ENCODE results near the gene PSENEN. TPM values are rescaled to one million over a fixed set of nuclear protein-coding genes. Genes with fewer than 3 reads are reported as not detected.

The PSENEN gene
- total and polyA plus RNA-seq, 9 of the 15 experiments (the other 6 are each of a cell fraction or from before 2014, with no cell fraction given): 34.5 to 299 (median 61.1) TPM

GRCh38 chr19:35716801-35717664, 28.4 kb upstream of the PSENEN start (continued):
- TF ChIP-seq PTBP1 (IDR thresholded peaks at IDR 0.05; ENCODE audit: low read depth, low read length) (no peak), ZBTB1 (CRISPR knock-in tag; IDR thresholded peaks at IDR 0.05; ENCODE audit: borderline replicate concordance, low read depth) (no peak), USF2 (CRISPR knock-in tag; IDR thresholded peaks at IDR 0.05) (0 out of 2 replicates have a peak, but pooled peaks have one; percentile 12), ZC3H8 (IDR thresholded peaks at IDR 0.05) (no peak), KLF1 (tag; IDR thresholded peaks at IDR 0.05) (peak; percentile 17; the same call in 1 of the 2 replicates), NFIX (CRISPR knock-in tag; IDR thresholded peaks at IDR 0.05; ENCODE audit: low read depth) (no peak), DEAF1 (CRISPR knock-in tag; IDR thresholded peaks at IDR 0.05) (peak; percentile 92), DACH1 (IDR thresholded peaks at IDR 0.05; ENCODE audit: partially characterized antibody) (no peak), ZBTB5 (IDR thresholded peaks at IDR 0.05) (no peak), ZNF644 (tag; IDR thresholded peaks at IDR 0.05; ENCODE audit: low read depth) (peak; percentile 93), GABPB1 (CRISPR knock-in tag; IDR thresholded peaks at IDR 0.05) (peak; percentile 58), ZNF717 (CRISPR knock-in tag; IDR thresholded peaks at IDR 0.05) (no peak), NEUROD1 (IDR thresholded peaks at IDR 0.05; ENCODE audit: borderline replicate concordance, low read depth, low read length, partially characterized antibody) (peak; percentile 11), SFPQ (IDR thresholded peaks at IDR 0.05; ENCODE audit: low read depth, low read length) (no peak), THRA (IDR thresholded peaks at IDR 0.05) (no peak), ATF7 (IDR thresholded peaks at IDR 0.05) (peak; percentile 21; the same call in 1 of the 2 replicates), DIDO1 (tag; IDR thresholded peaks at IDR 0.05; ENCODE audit: low read depth) (no peak), RBM22 (IDR thresholded peaks at IDR 0.05; ENCODE audit: low read depth, low read length, poor library complexity, severe bottlenecking) (no peak), CREBBP (IDR thresholded peaks at IDR 0.05; ENCODE audit: low read depth, low read length) (no peak), TCF7 (IDR thresholded peaks at IDR 0.05; ENCODE audit: borderline replicate concordance) (peak; percentile 26; the same call in 1 of the 2 replicates), SMARCE1 (IDR thresholded peaks at IDR 0.05) (peak; percentile 63)
